ENCODE measurements around the gene ENO4. TPM values are rescaled to one million over a fixed set of nuclear protein-coding genes. Genes with fewer than 3 reads are reported as not detected.

ENO4 gene
- total and polyA plus RNA-seq, 9 of the 15 experiments (the other 6 are each of a cell fraction or from before 2014, with no cell fraction given): 0.07 TPM; not detected in 8

GRCh38 chr10:116852246-116852645 lies 2.9 kb downstream of the ENO4 start:
- Histone ChIP-seq H3K9ac (ENCODE audit: insufficient read depth in 1 of 2, low read depth in 2 of 2, low read length in 2 of 2) (no peak overlapping the region), H3K9me3 (replicated peaks; ENCODE audit: control insufficient read depth, insufficient read depth, low read depth, low read length) (no peaks in the 10 kb centered on the region), H3K36me3 (ENCODE audit: control insufficient read depth, insufficient read depth, low read length) (no peaks in the 10 kb centered on the region), H3K4me3 (no peak overlapping the region), H3K4me1 (replicated peaks in 1 of 2; ENCODE audit: control insufficient read depth in 2 of 2, insufficient read depth in 2 of 2, low read length in 2 of 2) (peaks cover 0 to 3% of the 10 kb centered on the region in 2 experiments; a peak in 2 of 5 replicates), H2AFZ (ENCODE audit: low read depth, low read length) (no peak overlapping the region), H3K79me2 (ENCODE audit: control insufficient read depth, insufficient read depth, low read length) (no peaks in the 10 kb centered on the region), H3K27ac (ENCODE audit: extremely low read depth, low read depth, low read length) (no peak overlapping the region), H3K9me1 (ENCODE audit: control insufficient read depth, insufficient read depth, low read length) (no peaks in the 10 kb centered on the region), H3K27me3 (ENCODE audit: control insufficient read depth in 2 of 2, insufficient read depth in 2 of 2, low read length in 2 of 2) (peaks cover 7 to 42% of the 10 kb centered on the region in 2 experiments), H4K20me1 (replicated peaks; ENCODE audit: control insufficient read depth, insufficient read depth, low read length) (no peaks in the 10 kb centered on the region; the same call in 1 of the 2 replicates), H3K4me2 (ENCODE audit: insufficient read depth, low read length) (no peak overlapping the region)
- FAIRE-seq (no peak), ATAC-seq (no peak), DNase-seq (ENCODE audit: extremely low read depth in 1 of 4, low spot score in 3 of 4) (no peak)
- in situ Hi-C loops (cut with MboI): no loop called here
- CTCF ChIA-PET (ENCODE audit: low intra/inter-chr PET ratio): no interaction called here
- POLR2A ChIA-PET: no interaction called here
- WGBS (ENCODE audit: insufficient coverage, low coverage, missing lambda C conversion rate): 0% methylated on average over 1 of the region's 1 CpG
- no TSS peak for BruUV-seq (replicated peaks)
- intact Hi-C loops (cut with micrococcal nuclease): no loop called here
- TF ChIP-seq ZNF124 (CRISPR knock-in tag; IDR thresholded peaks at IDR 0.05) (no peak), ZNF354B (CRISPR knock-in tag; IDR thresholded peaks at IDR 0.05) (no peak), PHF21A (IDR thresholded peaks at IDR 0.05; ENCODE audit: borderline replicate concordance, low read depth) (no peak), CC2D1A (IDR thresholded peaks at IDR 0.05) (no peak), ARID1B (IDR thresholded peaks at IDR 0.05) (no peak), BCOR (IDR thresholded peaks at IDR 0.05) (no peak), ZC3H11A (IDR thresholded peaks at IDR 0.05; ENCODE audit: low read depth, low read length) (no peak), ZNF12 (CRISPR knock-in tag; IDR thresholded peaks at IDR 0.05) (no peak), BCL6 (CRISPR knock-in tag; IDR thresholded peaks at IDR 0.05) (no peak), COPS2 (conservative IDR thresholded peaks at IDR 0.05) (no peak), CBX3 (IDR thresholded peaks at IDR 0.05; ENCODE audit: borderline replicate concordance in 1 of 2, low read length in 2 of 2) (no peak), SMARCE1 (IDR thresholded peaks at IDR 0.05) (no peak), RFX7 (CRISPR knock-in tag; IDR thresholded peaks at IDR 0.05) (no peak), KLF13 (tag; IDR thresholded peaks at IDR 0.05; ENCODE audit: borderline replicate concordance, low read depth) (no peak)
